Lower lobe of right lung (tissue), 2 donors: Measurements from ENCODE around the gene RANBP10. TPM values are rescaled to one million over a fixed set of nuclear protein-coding genes. Genes with fewer than 3 reads are reported as not detected.

Experiments used
- ATAC-seq, 2 donors: fragments of 200-7000 bp; cut with Tn5 transposase; one replicate each; pipeline ENCODE4 v1.9.1; 2020 to 2022; ENCODE audit warnings: mild to moderate bottlenecking in 2 of 2, moderate library complexity in 2 of 2
- DNase-seq: peaks from one replicate; pipeline ENCODE4 v3.0.0-alpha.2; 2020
- H3K27ac ChIP-seq: fragments of 200-600 bp; one replicate; pipeline ENCODE4 v1.8.0; 2022
- H3K27me3 ChIP-seq: fragments of 200-600 bp; one replicate; pipeline ENCODE4 v1.8.0; 2022; ENCODE audit warnings: low read depth
- H3K36me3 ChIP-seq: fragments of 200-600 bp; one replicate; pipeline ENCODE4 v1.8.0; 2022; ENCODE audit warnings: mild to moderate bottlenecking
- H3K4me1 ChIP-seq: fragments of 200-600 bp; one replicate; pipeline ENCODE4 v1.8.0; 2022
- H3K4me3 ChIP-seq: fragments of 200-600 bp; one replicate; pipeline ENCODE4 v1.8.0; 2022; ENCODE audit warnings: mild to moderate bottlenecking
- H3K9me3 ChIP-seq: fragments of 200-600 bp; one replicate; pipeline ENCODE4 v1.8.0; 2022
- CTCF ChIP-seq: fragments of 200-600 bp; IDR thresholded peaks from one replicate; pipeline ENCODE4 v1.8.0; 2022; ENCODE audit warnings: antibody characterized with exemption, mild to moderate bottlenecking
- intact Hi-C: fragments of 100-400 bp; cut with DNase I; formaldehyde crosslinking; loops from one replicate; pipeline ENCODE4 v1.11.0; 2022
- total RNA-seq: library from RNA; stranded (reverse); fragmentation: NEBNext Ultra II Directional; extraction: Animal tissue kit (Norgen Biotek cat#: 25700); gene quantifications from one replicate; pipeline ENCODE4 v1.2.1, GENCODE V29; 2021
- donor health status: DM: no; HTN: yes; CAD: no; lungs with severe emphysema.

RANBP10 gene
- total RNA-seq, 1 donor from 2014 or later = 21.7 TPM

GRCh38 chr16:67704110-67704509 is 102.2 kb downstream of the RANBP10 start:
- H3K4me3 ChIP-seq = no peak overlapping the region
- DNase-seq (no peak), ATAC-seq (no peak)
- TF ChIP-seq CTCF = no peak
- no peaks in the 10 kb centered on the region for H3K4me1 ChIP-seq
- H3K9me3 ChIP-seq = peaks cover 4% of the 10 kb centered on the region
- H3K27me3 ChIP-seq = no peaks in the 10 kb centered on the region
- H3K36me3 ChIP-seq = no peaks in the 10 kb centered on the region
- intact Hi-C loops = no loop called here
- no peak overlapping the region for H3K27ac ChIP-seq

DNA sequence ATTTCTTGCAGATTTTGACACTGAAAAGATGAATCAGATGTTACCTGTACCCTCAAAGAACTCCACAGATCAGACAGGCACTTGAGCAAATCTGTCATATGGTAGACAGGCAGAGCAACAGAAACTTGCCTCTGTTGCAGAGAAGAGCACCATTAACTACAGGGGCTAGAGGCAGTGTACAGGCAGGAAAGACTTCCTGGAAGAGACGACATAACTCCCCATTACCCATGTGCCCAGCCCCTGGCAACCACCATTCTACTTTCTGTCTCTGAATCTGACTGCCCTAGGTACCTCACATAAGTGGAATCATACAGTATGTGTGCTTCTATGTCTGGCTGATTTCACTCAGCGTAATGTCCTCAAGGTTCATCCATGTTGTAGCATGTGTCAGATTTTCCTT is 102.7 kb downstream of the RANBP10 start:
- Histone ChIP-seq H3K27me3 (no peaks in the 10 kb centered on the region), H3K36me3 (no peaks in the 10 kb centered on the region), H3K27ac (no peak overlapping the region), H3K4me1 (no peaks in the 10 kb centered on the region), H3K9me3 (peaks cover 6% of the 10 kb centered on the region), H3K4me3 (no peak overlapping the region)
- intact Hi-C loops = no loop called here
- no peak for ATAC-seq
- TF ChIP-seq CTCF = no peak
- DNase-seq = no peak

GRCh38 chr16:67702130-67702529 is 104.2 kb downstream of the RANBP10 start:
- H3K4me3 ChIP-seq = no peak overlapping the region
- ATAC-seq (no peak), DNase-seq (no peak)
- no peaks in the 10 kb centered on the region for H3K36me3 ChIP-seq
- TF ChIP-seq CTCF = no peak
- H3K27ac ChIP-seq = no peak overlapping the region
- H3K9me3 ChIP-seq = peaks cover 6% of the 10 kb centered on the region
- intact Hi-C loops = no loop called here
- H3K27me3 ChIP-seq = no peaks in the 10 kb centered on the region
- no peaks in the 10 kb centered on the region for H3K4me1 ChIP-seq

DNA sequence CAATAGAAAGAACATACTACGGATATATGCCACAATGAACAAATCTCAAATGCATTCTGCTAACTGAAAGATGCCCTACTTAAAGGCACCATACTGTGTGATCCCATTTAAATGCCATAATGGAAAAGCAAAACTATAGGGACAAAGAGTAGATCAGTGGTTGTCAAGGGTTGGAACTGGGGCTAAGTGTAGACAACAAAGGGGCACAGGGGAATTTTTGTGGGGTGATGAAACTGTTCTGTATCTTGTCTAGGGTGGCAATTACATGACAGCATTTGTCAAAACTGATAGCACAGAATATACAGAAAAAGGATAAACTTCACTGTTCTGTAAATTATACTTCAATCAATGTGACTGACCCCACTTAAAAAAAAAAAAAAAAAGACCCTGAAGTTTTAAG is 104.9 kb downstream of the RANBP10 start:
- DNase-seq = no peak
- Histone ChIP-seq H3K4me3 (no peak overlapping the region), H3K4me1 (no peaks in the 10 kb centered on the region), H3K36me3 (no peaks in the 10 kb centered on the region), H3K27ac (no peak overlapping the region), H3K9me3 (peaks cover 6% of the 10 kb centered on the region), H3K27me3 (no peaks in the 10 kb centered on the region)
- intact Hi-C loops = no loop called here
- TF ChIP-seq CTCF = no peak
- ATAC-seq = no peak

- H3K27me3 ChIP-seq = no peaks in the 10 kb centered on the region
- H3K4me3 ChIP-seq = no peak overlapping the region
- no peak overlapping the region for H3K27ac ChIP-seq
- intact Hi-C loops = no loop called here
- H3K4me1 ChIP-seq = no peaks in the 10 kb centered on the region
- no peaks in the 10 kb centered on the region for H3K36me3 ChIP-seq
- TF ChIP-seq CTCF = no peak
- peaks cover 6% of the 10 kb centered on the region for H3K9me3 ChIP-seq
- ATAC-seq = no peak
- DNase-seq = no peak
Measured at GRCh38 chr16:67699265-67699664, 107.1 kb downstream of the RANBP10 start.
